Embryonic facial prominence (tissue), 1 donor: ENCODE measurements around the gene CLEC2L.

Experiments used
- DNase-seq: peaks from one replicate; pipeline ENCODE4 v3.0.0-alpha.2; 2016; ENCODE audit errors: extremely low spot score

CLEC2L gene

GRCh38 chr7:139574618-139575337 lies 51.3 kb downstream of the CLEC2L start:
- DNase-seq, result no peak

- DNase-seq, result no peak
Observed at GRCh38 chr7:139575338-139575680, 51.8 kb downstream of the CLEC2L start.

GRCh38 chr7:139576179-139576973 lies 52.9 kb downstream of the CLEC2L start:
- no peak for DNase-seq

GRCh38 chr7:139580435-139580834 lies 57.0 kb downstream of the CLEC2L start:
- DNase-seq, result no peak

GRCh38 chr7:139582130-139582650 lies 58.7 kb downstream of the CLEC2L start:
- DNase-seq, result no peak

GRCh38 chr7:139582671-139583155 lies 59.2 kb downstream of the CLEC2L start:
- DNase-seq, result no peak

GRCh38 chr7:139583826-139584553 lies 60.5 kb downstream of the CLEC2L start:
- no peak for DNase-seq

- no peak for DNase-seq
Observed at GRCh38 chr7:139585042-139585441, 61.6 kb downstream of the CLEC2L start.

GRCh38 chr7:139586286-139586685 lies 62.8 kb downstream of the CLEC2L start:
- DNase-seq, result no peak

GRCh38 chr7:139587535-139587934 lies 64.0 kb downstream of the CLEC2L start:
- no peak for DNase-seq

- DNase-seq, result no peak
Observed at GRCh38 chr7:139588632-139589031, 65.1 kb downstream of the CLEC2L start.

- no peak for DNase-seq
Observed at GRCh38 chr7:139589474-139589873, 66.0 kb downstream of the CLEC2L start.

- no peak for DNase-seq
Observed at GRCh38 chr7:139591550-139592195, 68.2 kb downstream of the CLEC2L start.

GRCh38 chr7:139592801-139593461 lies 69.4 kb downstream of the CLEC2L start:
- DNase-seq, result no peak

- DNase-seq, result no peak
Observed at GRCh38 chr7:139594090-139594489, 70.6 kb downstream of the CLEC2L start.
